GM12864 (cell line): ENCODE results near the gene SIGLECL1.

ENCODE experiments used
- DNase-seq: peaks from one replicate; pipeline ENCODE4 v3.0.0-alpha.2; 2011; ENCODE audit warnings: low read depth
- H3K4me3 ChIP-seq: 2 replicates; pipeline ENCODE4 v1.5.1; 2011; ENCODE audit warnings: mild to moderate bottlenecking, low read depth, low read length, control low read depth
- CTCF ChIP-seq: IDR thresholded peaks from 2 replicates; pipeline ENCODE4 v1.5.1; 2011; ENCODE audit warnings: low read depth, mild to moderate bottlenecking, moderate library complexity, low read length, control low read depth, inconsistent platforms; ENCODE audit errors: missing control alignments

SIGLECL1 gene

GRCh38 chr19:51294977-51295375, 44.1 kb downstream of the SIGLECL1 start:
- H3K4me3 ChIP-seq: no peak overlapping the region
- no peak for DNase-seq

DNA sequence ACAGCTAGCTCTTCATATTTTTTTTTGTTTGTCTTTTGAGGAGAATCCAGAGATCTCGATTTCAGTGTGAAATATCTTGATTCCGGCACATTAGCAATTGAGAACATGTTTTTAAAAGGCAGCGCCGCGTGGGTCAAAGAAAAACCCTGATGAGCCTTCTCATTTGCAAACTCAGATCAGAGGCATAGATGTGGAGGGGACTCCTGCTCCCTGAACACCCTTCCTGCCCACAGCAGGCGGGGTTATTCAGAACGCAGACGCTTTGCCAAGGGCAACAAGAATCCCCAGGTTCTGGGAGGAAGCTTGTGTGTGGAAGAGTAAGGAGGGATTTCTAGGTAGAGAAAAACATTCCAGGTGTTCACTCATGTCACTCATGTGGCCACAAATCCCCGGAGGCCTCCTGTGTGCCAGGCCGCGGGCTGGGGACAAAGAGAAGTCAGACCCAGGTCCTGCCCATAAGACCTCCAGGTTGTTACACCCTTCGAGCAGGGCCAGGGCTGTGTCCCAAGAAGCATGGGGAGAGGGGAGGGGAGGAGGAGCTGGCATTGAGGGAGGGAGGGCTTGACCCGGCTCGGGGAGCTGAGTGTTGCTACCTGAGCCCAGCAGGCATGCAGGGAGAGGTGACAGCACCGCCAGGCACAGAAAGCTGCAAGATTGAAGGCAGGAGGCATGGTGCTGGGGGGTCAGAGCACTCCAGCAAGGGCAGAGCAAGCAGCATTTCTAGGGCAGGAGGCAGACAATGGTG, 44.7 kb downstream of the SIGLECL1 start:
- no peak for DNase-seq
- H3K4me3 ChIP-seq: no peak overlapping the region
- no peak for TF ChIP-seq CTCF

More at GRCh38 chr19:51294977-51295375, 44.1 kb downstream of the SIGLECL1 start:
- no peak for TF ChIP-seq CTCF

DNA sequence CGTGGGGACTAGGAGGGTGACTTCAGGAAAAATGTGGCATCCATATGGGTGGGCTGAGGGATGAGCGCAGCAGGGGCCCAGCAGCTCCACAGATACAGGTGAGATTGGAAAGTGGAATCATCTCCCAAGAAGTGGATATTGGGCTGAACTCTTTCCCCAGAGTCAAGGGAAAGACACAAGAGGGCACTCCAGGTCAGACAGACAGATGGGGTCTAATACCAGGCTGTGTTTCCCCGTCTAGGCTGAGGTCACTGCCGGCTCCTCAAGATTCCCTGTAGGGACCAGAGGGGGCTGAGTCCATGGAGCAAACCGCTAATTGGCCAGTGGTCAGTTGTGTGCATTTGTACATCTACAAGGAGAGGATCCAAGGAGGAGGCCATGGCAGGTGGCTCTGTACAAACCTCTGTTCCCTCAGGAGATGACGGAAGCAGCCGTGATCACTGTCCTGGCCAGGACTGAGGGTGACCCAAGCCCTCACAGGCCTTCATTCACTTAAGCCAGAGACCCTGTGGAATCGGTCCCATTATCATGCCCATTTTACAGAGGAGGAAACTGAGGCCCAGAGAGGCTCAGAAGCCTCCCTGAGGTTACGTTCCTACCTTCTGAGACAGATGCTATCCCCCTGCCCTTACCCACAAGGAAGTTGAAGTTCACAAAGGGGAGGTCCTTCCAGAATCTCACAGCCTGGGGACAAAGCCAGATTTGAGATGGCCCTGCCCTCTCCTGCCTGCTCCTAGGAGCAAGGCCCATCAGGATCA, 45.6 kb downstream of the SIGLECL1 start:
- H3K4me3 ChIP-seq: no peak overlapping the region
- DNase-seq: no peak
- no peak for TF ChIP-seq CTCF

- no peak overlapping the region for H3K4me3 ChIP-seq
- no peak for TF ChIP-seq CTCF
- DNase-seq: no peak
Measured at GRCh38 chr19:51297406-51297805, 46.5 kb downstream of the SIGLECL1 start.

- TF ChIP-seq CTCF: no peak
- DNase-seq: no peak
- no peak overlapping the region for H3K4me3 ChIP-seq
Measured at GRCh38 chr19:51301266-51301665, 50.4 kb downstream of the SIGLECL1 start.

DNA sequence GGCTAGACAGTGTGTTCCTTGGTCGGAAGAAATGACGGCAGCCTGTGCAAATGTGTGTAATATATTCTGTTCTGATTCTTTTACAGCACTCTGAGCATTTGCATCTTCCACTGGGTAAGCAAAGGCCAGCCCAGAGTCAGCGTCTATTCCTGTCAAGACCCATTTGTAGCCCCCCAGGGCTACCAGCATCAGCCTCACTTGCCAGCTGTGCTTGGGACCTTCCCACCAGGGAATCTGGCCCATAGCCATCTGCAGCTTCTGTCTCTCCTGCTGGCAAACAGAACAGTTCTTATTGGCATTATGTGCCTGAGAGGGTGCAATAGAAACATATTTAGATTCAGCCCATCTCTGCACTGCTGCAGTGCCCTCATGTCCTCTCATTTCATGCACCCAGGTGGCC, 54.6 kb downstream of the SIGLECL1 start:
- no peak for DNase-seq
- H3K4me3 ChIP-seq: no peak overlapping the region
- TF ChIP-seq CTCF: no peak
